ENCODE measurements around the gene INSYN1.

Gene INSYN1

DNA sequence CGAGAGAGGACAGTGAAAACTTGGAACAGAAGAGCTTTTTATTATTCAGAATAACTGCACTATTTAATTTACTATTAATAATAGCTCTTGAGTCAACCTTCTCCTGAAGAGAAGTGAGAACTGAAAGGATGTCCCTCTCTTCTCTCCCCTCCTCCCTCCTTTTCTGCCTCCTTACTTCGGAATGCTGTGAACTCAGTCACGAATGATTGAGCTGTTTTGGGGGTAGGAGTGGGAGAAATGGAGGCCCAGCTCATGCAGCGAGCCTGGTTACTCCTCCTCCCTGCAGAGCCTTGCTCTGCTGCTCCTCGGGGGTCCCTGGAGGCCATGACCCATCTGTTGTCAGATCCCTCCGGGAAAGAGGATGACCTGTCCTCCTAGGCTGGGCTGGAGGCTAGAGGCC, 20.3 kb upstream of the INSYN1 start:
- no peak for DNase-seq (ENCODE audit: low read depth)

DNA sequence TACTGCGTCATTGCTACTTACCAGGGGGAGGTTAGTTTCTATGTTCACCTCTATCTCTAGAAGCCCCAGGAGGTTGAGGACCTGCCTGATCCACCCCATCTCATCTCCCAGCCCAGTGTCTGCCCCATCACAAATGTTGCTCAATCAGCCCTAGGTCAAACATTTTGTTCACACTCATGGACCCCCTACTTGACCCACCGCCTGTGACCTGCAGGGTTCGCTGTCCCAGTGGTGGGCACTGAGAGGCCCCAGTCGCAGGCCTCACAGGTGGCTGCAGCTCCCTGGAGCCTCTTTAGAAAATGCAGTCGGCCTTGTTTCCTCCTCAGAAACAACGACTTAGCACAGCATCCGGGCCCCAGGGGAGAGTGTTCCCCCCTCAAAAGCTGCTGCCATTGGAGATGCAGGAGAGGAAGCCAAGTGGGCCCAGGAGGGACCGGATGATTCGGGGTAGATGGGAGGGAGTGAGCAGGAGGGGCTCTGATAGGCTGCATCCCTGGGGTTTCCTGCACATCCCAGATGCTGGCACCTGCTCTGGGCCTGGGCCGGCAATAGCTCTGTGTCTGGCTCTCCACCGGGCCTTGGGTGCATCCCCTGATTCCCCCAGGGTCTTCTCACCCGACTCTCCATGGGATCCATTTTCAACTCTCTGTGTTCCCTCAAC, 18.4 kb upstream of the INSYN1 start:
- no peak for DNase-seq (ENCODE audit: low read depth)

DNA sequence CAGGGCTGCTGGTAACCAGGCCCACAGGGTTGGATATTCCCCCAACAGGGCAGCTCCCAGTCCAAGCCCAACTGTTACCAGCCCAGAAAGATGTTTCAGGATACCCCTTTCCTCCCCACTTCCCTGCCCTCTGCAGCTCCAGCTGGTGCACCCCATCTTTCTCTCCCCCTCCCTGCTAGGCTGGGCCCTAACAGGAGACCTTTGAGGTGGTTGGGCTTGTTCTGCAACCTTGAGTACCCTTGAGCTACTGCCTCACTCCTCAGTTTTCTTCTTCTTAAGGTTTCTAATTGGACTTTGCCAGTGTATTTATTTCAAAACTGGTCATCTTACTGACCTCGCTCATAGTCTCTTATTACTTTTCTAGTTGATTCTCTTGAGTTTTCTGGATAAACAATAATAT, 16.9 kb upstream of the INSYN1 start:
- no peak for DNase-seq (ENCODE audit: low read depth)

DNA sequence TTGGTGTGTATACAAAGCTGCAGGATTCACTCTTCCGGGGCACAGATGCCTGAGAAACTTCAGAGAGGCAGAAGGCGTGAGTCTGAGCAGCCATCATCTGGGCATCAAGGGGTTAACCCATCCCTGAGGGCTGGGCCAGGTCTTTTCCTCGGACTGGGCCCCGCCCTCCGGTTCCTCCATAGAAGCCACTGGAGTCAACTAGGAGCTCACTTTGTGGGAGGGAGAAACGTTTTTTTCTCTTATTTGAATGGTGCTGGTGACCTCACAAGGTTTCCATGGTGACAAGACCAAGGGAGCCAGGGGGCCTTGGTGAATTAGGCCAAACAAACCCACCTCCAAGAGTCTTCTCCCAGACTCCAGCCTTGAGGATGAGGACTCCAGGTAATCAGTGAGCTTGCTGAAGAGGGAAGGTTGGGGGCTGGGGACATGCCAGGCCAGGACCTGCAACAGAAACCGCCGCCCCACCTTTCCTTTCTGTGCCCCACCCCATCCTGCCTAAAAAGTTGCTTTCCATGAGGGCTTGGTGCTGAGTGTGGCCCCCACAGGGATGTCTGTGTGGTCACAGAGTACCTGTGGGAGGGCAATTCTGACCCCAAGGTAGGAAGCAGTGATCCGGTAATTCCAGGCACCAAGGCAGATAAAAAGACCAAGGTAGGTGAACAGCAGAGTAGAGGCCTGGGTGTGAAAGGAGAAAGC, 14.8 kb upstream of the INSYN1 start:
- DNase-seq (ENCODE audit: low read depth), result no peak

DNA sequence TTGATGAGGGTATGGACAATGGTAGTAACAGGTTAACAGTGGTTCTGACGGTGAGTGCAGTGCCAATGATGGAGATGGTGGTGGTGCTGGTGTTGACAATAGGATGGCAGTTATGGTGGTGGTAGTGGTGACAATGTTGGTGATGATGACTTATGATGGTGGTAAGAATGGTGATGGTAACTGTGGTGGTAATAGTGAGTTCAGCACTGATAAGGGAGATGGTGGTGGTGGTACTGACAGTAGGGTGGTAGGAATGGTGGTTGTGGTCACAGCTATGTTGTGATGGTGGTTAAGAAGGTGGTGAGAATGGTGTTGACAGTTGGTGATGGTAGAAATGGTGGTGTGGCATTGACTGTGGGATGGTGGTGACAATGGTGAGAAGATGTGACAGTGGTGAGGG, 13.4 kb upstream of the INSYN1 start:
- no peak for DNase-seq (ENCODE audit: low read depth)

DNA sequence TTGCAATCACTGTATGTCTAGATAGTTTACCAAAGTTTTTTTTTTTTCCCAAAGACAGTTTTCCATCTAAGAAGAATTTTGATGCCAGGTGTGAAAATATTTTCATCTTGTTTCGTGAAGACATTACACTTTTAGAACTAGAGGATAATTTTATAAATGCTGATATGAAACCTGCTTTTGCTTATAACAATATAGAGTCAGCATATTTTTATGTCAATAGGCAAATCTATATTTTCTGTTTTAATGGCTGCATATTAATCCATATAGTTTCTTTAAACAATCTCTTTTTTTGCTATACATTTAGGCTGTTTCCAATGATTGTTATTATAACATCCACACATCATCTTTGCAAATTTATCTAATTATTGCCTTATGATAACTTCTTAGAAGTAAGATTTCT, 12.6 kb upstream of the INSYN1 start:
- DNase-seq (ENCODE audit: low read depth), result no peak

DNA sequence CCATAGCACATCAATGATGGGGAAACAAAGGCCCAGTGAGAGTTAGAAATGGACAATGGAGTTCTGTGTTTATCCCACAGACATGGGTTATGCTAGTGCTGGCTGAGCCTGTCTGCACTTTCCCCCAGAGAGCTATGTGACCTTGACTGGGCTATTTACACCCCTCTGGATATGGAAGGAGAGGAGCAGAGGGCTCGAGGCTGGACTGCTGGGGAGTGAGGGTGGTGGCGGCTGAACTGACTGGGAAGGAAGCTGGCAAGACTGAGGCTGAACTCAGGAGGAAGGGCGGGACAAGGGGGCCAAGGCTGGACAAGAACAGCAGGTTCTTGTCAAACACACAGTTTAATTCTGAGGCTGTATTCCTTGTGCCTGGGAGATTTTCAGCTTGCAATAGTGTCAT, 10.8 kb upstream of the INSYN1 start:
- no peak for DNase-seq (ENCODE audit: low read depth)

DNA sequence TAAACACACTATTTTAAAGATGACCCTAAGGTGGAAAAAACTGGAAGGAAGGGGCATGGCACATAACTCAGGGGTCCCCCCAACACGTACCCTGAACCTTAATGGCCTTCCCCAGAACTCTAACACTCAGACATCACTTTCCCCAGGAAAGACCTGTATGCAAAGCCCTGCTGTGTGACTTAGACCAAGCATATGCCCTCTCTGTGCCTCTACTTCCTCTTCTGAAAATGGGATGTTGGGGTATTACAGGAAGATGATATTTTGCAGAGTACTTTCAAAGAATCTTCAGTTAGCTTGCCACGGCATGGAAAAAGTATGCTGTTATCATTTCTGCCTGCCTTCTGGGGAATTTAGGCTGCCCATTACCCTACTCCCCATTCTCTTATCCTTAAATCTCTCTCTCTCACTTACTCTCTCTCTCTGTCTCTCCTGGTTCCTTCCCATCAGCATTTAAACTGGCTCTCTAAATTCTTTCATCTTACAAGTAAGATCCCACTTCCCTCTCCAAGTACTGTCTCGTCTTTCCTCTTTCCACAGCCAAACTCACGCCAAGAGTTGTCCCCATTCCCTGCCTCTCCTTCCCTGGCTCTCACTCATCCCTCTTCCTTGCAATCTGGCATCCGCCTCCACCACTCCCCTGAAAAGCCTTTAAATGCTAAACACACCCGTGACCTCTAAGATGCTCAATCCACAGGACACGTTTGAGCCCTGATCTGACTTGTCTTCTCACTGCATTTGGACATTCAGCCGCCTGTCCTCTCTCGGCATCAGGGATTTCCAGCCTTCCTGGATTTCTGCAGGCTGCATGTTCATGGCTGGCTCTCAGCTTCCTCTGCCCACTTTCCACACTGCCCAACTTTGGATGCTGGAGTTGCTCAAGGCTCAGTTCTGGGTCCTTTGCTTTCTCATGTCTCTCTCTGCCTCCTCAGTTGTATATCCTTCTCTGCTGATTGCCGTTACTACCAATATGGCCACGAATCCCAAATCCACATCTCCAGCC, 7.5 kb upstream of the INSYN1 start:
- DNase-seq (ENCODE audit: low read depth), result no peak

DNA sequence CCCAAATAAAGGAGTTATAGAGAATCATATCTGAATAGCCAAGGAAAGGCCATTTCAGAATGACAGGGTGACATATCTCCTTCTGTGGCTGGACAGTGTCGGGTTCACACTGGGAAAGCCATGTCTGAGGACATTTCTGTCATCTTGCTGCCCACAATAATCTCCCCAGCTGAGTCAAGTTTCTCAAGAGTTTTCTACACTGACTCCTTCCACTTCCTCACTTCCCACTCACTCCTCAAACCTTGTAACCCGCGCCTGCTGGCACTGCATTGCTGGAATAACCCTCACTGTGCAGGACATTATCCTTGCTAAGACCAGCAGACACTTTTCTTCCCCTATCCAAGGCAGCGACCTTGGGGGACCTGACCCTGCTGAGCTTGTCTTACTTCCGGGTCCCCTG, 5.3 kb upstream of the INSYN1 start:
- DNase-seq (ENCODE audit: low read depth), result no peak

DNA sequence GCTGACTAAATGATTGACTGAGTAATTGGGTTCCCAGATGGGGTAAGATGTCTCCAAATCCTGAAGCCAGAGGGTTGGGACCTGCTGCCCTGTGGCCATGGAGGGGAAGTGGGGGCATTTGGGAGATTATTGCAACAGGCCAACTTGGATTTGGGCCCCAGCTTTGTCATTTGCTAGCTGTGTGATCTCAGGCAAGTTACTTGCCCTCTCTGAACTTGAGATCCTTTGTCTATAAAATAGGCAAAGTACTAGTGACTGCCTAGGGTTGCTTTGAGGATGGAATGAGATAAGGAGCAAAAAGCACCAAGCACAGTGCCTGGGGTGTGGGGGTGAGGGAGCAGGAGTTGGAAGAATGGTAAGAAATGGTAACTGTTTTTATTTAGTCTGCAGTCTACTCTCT, 4.4 kb upstream of the INSYN1 start:
- no peak for DNase-seq (ENCODE audit: low read depth)

DNA sequence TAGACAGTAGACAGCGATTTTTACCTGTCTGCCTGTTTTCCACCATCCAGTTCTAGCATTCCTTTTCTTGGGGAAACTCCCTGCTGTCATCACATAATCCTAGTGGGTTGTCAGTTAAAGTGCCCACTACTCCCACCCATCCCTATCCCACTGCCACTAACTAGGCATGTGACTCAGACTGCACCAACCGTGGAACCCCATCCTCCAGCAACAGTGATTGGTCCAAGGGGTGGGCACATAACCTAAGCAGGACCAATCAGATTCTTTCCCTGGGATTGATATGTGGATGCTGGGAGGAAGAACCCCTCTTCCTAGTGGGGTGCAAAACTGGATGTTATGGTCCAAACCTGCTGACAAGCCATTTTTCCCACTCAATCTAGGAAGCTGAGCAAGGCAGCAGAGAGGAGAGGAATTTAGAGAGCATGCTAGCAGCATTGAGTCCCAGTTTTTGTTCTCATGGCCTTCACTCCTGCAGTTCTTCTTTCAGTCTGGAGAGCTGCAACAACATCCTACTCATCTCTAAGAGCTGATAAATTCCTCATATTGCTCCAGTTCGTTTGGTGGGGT, 3.9 kb upstream of the INSYN1 start:
- no peak for DNase-seq (ENCODE audit: low read depth)

DNA sequence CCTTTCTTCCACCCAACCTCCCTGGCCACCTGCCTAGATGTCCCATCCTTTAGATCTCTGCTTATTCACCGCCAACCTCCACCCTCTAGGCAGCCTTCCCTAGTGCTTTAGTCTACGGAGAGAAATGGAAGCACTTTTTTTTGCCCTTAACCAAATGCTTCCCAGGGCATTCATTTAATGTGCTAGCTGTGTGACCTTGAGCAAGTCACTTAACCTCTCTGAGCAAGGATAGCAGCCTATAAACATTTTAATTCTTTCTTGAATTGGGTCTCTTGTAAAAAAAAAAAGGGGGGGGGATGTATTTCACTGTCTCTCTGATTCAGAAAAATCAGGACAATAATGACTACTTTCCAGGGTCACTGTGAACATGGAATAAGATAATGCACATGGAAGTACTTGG, 3.2 kb upstream of the INSYN1 start:
- no peak for DNase-seq (ENCODE audit: low read depth)

DNA sequence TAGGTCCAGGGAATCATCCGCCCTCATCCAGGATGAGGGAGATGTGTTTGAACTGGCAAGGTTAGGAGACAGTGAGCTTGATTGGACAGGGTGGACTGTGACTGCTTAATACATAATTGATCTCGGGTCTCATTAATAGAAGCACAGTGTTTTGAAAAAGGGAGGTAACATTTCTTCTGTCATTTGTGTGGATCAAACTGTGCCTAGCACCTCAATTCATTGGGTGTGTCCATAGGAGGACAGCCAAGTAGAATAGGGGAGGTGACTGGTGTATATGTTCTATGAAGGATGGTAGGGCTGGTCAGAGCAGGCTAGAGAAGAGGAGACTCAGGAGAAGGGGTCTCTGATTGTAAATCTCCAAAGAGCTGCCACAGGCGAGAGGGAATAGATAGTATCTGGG, 2.8 kb upstream of the INSYN1 start:
- no peak for DNase-seq (ENCODE audit: low read depth)

DNA sequence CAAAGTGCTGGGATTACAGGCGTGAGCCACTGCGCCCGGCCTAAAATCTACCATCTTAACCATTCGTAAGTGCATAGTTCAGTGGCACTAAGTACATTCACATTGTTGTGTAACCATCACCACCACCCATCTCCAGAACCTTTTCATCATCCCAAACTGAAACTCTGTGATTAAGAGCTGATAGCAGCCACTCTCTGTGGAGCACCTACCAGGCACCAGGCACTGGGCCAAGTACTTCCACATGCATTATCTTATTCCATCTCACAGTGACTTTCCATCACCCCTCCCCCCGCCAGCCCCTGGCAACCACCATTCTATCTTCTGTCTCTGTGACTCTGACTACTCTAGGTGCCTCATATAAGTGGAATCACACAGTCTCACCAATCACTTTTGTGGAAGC, 2.3 kb upstream of the INSYN1 start:
- peak; percentile 8 for DNase-seq (ENCODE audit: low read depth)

DNA sequence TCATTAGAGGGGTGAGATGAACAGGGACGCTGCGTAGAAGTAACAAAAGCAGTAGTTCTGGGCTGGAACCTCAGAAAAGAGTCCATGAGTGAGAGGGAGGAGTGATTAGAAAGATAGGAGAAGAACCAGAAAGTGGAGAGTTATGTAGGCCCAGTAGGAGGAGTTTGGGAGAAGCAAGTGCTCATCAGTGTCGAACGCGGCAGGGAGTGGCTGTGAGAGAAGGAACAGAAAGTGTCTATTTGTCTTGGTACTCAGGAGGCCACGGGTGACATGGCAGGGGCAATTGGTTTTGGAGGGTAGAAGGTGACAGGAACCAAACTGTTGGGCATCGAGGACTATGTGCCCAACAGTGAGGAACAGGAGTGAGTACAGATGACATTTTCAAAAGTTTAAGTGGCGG, 1.3 kb upstream of the INSYN1 start:
- DNase-seq (ENCODE audit: low read depth), result peak; percentile 9

DNA sequence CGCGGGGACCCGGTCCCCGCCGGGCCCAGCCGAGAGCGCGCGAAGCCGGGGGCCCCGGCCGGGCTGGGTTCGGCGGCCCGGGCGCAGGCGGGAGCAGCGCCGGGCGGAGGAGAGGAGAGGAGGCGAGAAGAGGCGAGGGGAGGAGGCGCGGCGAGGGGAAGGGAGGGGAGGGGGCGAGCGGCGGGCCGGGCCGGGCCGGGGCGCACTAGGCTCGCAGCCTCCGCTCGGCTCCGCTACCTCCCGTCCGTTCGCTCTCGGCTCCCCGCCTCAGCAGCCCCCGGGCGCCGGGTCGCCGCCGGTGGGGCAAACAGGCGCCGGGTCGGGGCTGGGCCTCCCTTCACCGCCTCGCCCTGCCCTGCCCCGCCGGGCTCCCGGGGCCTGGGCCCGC, 351 bp downstream of the INSYN1 start:
- DNase-seq (ENCODE audit: low read depth), result peak; percentile 22

DNA sequence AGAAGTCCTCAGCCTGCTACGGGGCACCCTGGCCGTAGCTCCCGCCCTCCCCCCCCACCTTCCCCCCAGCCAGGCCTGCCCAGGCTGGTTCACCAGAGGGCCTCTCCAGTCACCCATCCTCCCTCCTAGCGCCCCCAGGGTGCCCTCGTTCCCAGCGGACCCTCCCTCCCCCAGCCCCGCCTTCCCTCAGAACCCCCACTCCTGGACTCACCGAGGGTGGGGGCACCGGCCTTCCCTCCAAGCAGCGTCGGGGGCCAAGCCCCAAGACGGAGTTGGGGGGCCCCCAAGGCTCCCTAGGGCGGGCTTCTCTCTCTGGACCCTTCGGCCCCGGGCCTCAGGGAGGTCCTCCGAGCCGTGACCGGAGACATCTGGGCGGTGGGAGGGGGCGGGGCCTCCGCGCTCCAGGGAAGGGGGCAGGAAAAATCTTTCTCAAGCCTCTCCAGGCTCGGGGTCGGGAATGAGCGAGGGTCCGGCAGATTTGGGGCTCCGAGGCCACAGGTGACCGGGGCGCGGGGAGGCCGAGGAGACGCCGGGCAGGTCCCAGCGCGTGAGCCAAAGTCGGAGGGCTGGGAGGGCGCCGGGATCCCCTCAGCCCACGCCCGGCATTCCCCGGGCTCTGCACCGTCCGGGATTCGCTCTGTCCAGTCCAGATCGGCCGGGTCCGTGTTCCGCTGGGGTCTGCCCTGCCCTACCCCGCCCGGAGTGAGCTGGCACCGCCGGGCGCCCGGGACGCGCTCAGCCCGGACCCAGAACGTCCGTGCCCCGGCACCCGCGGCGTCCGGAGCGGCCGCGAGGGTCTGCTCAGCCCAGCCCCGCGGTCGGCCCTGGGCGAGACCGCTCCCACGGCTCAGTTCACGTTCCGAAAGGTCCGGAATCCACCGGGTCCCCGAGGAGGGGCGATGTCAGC, 999 bp downstream of the INSYN1 start:
- no peak for DNase-seq (ENCODE audit: low read depth)

DNA sequence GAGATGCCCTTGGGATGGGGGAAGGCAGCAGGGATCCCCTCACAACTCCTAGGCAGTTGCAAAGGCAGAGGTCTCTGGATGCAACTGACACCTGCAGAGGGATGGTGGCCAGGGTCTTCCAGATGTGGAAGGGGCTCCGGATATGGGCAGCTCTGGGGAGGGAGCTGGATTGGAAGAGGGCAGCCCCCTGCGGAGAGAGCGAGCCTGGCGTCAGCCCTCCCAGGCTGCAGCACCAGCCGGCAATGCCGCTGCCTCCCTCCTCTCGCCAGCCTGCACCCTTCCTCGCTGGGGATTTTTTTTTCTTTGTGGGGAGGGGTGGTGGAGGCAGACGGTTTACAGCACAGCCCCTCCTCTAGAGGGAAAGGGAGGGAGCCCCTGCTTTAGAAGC, 1.6 kb downstream of the INSYN1 start:
- no peak for DNase-seq (ENCODE audit: low read depth)

DNA sequence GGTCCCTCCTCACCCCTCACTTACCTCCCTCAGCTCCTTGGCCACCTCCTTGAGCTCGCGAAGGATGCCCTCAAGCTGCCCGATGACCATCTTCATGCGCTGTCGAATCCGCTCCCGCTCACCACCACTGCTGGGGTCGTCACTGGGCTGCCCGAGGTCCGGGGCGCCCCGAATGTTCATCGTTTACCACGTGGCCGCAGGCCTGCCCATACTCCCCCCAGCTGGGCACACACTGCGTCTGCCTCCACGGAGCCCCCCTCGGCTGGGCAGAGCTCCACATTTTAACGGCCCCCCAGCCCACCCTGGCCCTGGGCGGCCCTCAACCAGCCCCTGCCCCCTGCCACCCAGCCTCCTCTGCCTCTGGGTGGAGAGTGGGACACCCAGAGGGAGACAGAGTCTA, 2.2 kb downstream of the INSYN1 start:
- DNase-seq (ENCODE audit: low read depth), result no peak

DNA sequence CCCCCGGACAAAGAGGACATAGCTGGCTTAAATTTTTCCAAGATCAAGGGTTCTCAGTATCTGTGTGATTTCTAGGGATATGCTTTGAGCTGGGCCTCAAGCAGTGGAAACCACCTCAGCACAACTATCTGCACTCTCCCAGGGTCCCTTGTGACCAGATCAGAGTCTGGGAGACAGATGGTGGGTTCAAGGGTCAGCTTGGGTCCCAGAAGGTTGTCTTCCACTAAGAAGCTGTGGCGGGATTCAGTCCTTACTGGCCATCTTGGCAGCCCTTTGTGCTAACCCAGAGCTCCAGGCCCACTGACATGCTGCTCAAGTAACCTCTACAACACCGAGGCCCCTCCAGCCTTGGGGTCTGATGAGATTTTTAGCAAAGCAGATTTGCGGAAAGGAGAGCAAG, 2.7 kb downstream of the INSYN1 start:
- DNase-seq (ENCODE audit: low read depth), result no peak

DNA sequence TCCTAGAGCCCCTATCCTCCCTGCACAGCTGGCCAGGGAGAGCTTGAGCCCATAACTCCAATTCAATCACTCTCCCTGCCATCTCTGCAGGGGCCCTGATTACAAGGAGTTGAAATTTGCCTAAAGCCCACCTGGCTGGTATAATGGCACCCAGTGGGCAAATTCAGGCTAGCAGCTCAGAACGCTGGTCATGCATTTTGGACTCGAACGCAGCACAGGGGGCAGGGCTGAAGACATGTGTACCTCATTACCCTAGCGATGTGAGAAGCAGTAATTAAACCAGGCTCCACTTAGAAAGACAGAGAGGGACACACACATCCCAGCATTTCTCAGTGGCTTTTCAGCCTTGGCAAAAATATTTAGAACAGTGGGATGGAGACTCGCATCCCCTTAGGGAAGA, 3.2 kb downstream of the INSYN1 start:
- DNase-seq (ENCODE audit: low read depth), result no peak

DNA sequence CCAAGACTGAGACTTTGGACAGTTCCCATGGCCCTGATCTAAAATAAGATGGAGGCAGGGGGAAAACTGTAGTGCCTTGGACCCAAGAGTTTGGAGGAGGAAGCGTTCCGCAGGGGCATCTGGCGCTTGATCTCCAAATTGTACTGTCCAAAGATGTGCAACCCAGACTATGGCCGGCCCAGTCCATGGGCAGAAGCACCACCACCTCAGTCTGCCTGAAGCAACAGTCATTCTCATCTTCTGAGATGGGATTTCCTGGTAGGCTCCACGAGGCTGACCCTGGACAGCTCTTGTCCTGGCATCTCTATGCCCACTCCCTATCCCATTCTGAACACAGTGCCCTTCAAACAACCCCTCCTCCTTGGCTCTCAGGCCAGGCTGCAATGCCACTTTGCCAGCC, 3.6 kb downstream of the INSYN1 start:
- no peak for DNase-seq (ENCODE audit: low read depth)
